ENCODE results near the gene TRAPPC5. TPM values are rescaled to one million over a fixed set of nuclear protein-coding genes. Genes with fewer than 3 reads are reported as not detected.

The TRAPPC5 gene
- total RNA-seq, 1 donor from 2014 or later: 116 TPM

- intact Hi-C loops (cut with micrococcal nuclease): no loop called here
- peaks cover 100% of the 10 kb centered on the region for H3K27me3 ChIP-seq (ENCODE audit: low read depth)
- H3K9me3 ChIP-seq (replicated peaks): no peaks in the 10 kb centered on the region
- no peak for DNase-seq
- H3K36me3 ChIP-seq: no peaks in the 10 kb centered on the region
- no peaks in the 10 kb centered on the region for H3K4me1 ChIP-seq
- H3K4me3 ChIP-seq: no peak overlapping the region
- TF ChIP-seq, protein P1, sequence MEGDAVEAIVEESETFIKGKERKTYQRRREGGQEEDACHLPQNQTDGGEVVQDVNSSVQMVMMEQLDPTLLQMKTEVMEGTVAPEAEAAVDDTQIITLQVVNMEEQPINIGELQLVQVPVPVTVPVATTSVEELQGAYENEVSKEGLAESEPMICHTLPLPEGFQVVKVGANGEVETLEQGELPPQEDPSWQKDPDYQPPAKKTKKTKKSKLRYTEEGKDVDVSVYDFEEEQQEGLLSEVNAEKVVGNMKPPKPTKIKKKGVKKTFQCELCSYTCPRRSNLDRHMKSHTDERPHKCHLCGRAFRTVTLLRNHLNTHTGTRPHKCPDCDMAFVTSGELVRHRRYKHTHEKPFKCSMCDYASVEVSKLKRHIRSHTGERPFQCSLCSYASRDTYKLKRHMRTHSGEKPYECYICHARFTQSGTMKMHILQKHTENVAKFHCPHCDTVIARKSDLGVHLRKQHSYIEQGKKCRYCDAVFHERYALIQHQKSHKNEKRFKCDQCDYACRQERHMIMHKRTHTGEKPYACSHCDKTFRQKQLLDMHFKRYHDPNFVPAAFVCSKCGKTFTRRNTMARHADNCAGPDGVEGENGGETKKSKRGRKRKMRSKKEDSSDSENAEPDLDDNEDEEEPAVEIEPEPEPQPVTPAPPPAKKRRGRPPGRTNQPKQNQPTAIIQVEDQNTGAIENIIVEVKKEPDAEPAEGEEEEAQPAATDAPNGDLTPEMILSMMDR (IDR thresholded peaks at IDR 0.05; ENCODE audit: borderline replicate concordance): no peak
- H3K27ac ChIP-seq (replicated peaks): no peak overlapping the region
Observed at GRCh38 chr19:7699417-7700401, 19.1 kb downstream of the TRAPPC5 start.

DNA sequence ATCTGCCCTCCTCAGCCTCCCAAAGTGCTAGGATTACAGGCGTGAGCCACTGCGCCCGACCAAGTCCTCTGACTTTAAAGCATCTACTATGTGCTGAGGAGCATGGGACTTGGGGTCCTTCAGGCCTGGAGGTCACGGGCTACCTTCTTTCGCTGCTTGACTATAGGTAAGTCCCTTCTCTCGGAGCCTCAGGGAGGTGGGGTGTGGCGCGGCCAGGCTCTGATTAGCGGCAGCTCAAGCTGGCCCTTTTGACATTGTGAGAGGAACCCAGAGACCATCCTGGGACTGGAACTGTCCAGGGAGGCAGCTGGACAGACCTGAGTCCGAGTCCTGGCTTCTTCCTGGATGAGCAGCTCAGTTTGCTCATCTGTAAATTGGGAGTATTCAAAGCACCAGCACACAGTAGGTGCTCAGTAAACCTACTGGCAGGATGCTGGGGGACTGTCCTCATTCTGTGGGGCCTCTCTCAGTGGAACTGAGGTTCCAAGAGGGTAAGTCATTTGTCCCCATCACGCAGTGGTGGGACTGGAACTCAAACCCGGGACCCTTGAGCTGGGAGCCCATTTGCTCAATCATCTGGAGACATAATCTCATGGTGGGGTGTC lies 20.5 kb downstream of the TRAPPC5 start:
- Histone ChIP-seq H3K4me3 (no peak overlapping the region), H3K9me3 (replicated peaks) (no peaks in the 10 kb centered on the region), H3K4me1 (no peaks in the 10 kb centered on the region), H3K27ac (replicated peaks) (no peak overlapping the region), H3K27me3 (ENCODE audit: low read depth) (peaks cover 87% of the 10 kb centered on the region), H3K36me3 (no peaks in the 10 kb centered on the region)
- TF ChIP-seq, protein P1 (IDR thresholded peaks at IDR 0.05; ENCODE audit: borderline replicate concordance): no peak
- intact Hi-C loops (cut with micrococcal nuclease): no loop called here
- no peak for DNase-seq

DNA sequence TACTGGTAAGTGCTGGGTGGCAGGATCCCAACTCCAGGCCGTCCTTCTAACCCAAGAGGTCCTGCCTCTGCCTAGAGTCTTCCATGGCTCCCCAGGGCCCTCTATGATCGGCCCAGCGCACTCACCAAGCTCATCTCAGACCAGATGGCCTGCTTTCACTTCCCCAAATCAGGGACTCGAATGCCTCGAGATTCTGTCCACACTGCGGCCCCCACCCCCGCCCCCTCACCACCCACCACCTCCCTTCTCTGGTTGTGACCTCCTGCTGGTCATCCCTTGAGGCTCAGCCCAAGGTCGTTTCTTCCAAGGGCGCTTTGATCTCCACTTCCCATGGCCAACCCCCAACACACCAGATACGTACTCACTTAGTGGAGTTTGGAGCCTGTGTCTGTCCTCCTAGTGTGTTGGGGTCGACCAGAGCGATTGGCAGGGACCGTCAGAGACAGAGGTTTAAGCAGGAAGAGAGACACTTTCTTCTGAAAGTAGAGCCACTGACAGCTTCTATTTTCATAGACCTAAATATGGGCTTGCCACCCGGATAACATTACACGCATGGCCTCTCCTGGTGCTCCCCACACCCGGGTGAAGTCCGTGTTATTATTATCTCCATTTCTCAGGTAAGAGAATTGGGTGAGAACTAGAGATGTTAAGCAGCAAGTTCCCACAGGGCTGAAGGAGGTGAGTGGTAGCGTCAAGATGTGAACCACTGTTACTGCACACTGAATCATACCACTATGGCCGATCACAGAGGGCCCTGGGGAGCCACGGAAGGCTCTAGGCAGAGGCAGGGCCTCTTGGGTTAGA lies 21.2 kb downstream of the TRAPPC5 start, which contains the start of gene FCER2:
Gene FCER2, minus strand, starts transcription at position 478 of the 804 bp plus-strand sequence. CDS start 2,371 bp downstream, outside the sequence.
- H3K36me3 ChIP-seq: no peaks in the 10 kb centered on the region
- H3K4me1 ChIP-seq: no peaks in the 10 kb centered on the region
- no peak for DNase-seq
- H3K27me3 ChIP-seq (ENCODE audit: low read depth): peaks cover 80% of the 10 kb centered on the region
- no peaks in the 10 kb centered on the region for H3K9me3 ChIP-seq (replicated peaks)
- no peak within 1 kb of the TSS for H3K4me3 ChIP-seq
- intact Hi-C loops (cut with micrococcal nuclease): no loop called here
- no peak within 1 kb of the TSS for H3K27ac ChIP-seq (replicated peaks)
- TF ChIP-seq, protein P1 (IDR thresholded peaks at IDR 0.05; ENCODE audit: borderline replicate concordance): no peak

- Histone ChIP-seq H3K36me3 (no peaks in the 10 kb centered on the region), H3K9me3 (replicated peaks) (no peaks in the 10 kb centered on the region), H3K4me1 (no peaks in the 10 kb centered on the region), H3K27me3 (ENCODE audit: low read depth) (peaks cover 69% of the 10 kb centered on the region), H3K4me3 (no peak overlapping the region), H3K27ac (replicated peaks) (no peak overlapping the region)
- DNase-seq: no peak
- intact Hi-C loops (cut with micrococcal nuclease): no loop called here
- TF ChIP-seq, protein P1 (IDR thresholded peaks at IDR 0.05; ENCODE audit: borderline replicate concordance): no peak
Observed at GRCh38 chr19:7703332-7703731, 22.7 kb downstream of the TRAPPC5 start.
